Measurements from ENCODE around the gene CBLC.

Gene CBLC

DNA sequence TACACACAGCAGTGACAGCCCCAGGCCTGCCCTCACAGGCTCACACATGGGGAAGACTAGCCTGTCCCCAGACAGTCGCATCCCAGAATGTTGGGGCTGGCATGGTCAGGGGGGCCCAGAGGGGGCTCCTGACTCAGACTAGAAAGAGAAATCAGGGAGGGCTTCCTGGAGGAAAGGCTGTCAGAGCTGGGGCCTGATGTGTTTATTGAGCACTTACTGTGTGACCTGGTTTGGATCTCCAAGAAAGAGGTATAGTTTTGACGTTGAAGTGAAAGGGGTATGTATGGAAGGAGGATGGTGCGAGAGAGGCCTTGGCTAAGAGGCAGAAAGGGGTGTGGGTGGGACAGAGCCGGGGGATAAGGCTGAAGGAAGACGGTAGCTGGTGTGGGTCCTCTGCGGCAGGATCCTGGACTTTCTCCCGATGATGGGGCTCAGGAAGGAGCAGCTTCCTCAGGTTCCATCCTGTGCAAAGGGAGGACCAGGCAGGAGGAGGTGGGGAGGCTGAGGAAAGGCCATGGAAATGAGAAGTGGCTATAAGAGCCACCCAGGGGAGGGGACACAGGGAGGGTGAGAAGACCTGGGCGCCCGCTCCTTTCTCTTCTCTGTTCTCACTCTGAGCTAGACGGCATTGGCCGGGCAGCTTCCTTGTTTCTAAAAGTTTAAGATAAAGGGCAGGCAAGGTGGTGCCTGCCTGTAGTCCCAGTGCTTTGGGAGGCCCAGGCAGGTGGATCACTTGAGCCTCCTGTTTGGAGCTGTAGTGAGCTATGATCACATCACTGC, 45.3 kb upstream of the CBLC start:
- Histone ChIP-seq H3K36me3 (no peaks in the 10 kb centered on the region), H3K27ac (no peak overlapping the region), H3K4me3 (ENCODE audit: low read depth, low read length) (no peak overlapping the region), H3K9me3 (ENCODE audit: severe bottlenecking) (no peaks in the 10 kb centered on the region), H3K27me3 (ENCODE audit: insufficient read depth, low read depth, severe bottlenecking) (no peaks in the 10 kb centered on the region)
- DNase-seq = no peak
- TF ChIP-seq, protein P1, sequence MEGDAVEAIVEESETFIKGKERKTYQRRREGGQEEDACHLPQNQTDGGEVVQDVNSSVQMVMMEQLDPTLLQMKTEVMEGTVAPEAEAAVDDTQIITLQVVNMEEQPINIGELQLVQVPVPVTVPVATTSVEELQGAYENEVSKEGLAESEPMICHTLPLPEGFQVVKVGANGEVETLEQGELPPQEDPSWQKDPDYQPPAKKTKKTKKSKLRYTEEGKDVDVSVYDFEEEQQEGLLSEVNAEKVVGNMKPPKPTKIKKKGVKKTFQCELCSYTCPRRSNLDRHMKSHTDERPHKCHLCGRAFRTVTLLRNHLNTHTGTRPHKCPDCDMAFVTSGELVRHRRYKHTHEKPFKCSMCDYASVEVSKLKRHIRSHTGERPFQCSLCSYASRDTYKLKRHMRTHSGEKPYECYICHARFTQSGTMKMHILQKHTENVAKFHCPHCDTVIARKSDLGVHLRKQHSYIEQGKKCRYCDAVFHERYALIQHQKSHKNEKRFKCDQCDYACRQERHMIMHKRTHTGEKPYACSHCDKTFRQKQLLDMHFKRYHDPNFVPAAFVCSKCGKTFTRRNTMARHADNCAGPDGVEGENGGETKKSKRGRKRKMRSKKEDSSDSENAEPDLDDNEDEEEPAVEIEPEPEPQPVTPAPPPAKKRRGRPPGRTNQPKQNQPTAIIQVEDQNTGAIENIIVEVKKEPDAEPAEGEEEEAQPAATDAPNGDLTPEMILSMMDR (IDR thresholded peaks at IDR 0.05; ENCODE audit: low read depth, low read length) = no peak

DNA sequence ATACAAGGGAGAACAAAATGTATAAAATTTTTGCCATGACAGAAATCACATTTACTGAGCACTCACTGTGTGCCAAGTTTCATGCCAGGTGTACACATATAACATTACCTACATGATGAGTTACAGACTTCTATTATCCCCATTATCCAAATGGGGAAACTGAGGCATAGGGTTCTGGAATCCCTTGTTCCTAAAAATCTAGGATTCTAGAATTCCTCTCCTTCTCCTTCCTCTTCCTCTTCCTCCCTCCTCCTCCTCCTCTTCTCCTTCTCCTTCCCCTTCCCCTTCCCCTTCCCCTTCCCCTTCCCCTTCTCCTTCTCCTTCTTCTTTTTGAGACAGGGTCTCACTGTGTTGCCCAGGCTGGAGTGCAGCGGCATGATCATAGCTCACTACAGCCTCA, 43.3 kb upstream of the CBLC start:
- TF ChIP-seq, protein P1 (IDR thresholded peaks at IDR 0.05; ENCODE audit: low read depth, low read length) = no peak
- H3K27ac ChIP-seq = no peak overlapping the region

DNA sequence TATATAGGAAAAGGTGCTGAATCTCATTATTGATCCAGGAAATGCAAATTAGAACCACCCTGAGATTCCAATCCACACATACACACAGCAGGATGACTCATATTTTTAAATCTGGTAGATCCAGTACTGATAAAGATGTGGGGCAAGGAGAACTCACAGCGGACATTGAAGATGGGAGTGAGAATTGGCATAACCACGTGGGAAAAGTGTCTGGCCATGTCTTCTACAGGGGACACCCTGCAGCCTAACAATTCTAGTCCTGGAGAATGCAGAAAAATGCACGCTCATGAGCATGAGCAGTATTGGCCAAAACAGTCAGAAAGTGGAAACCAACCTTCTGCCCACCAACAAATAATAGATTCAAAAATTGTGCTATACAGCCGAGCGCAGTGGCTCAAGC, 42.7 kb upstream of the CBLC start:
- TF ChIP-seq, protein P1 (IDR thresholded peaks at IDR 0.05; ENCODE audit: low read depth, low read length) = no peak

More for the DNA sequence above, 43.3 kb upstream of the CBLC start:
- no peaks in the 10 kb centered on the region for H3K36me3 ChIP-seq
- no peak overlapping the region for H3K4me3 ChIP-seq (ENCODE audit: low read depth, low read length)
- no peak for DNase-seq
- no peaks in the 10 kb centered on the region for H3K27me3 ChIP-seq (ENCODE audit: insufficient read depth, low read depth, severe bottlenecking)
- H3K9me3 ChIP-seq (ENCODE audit: severe bottlenecking) = no peaks in the 10 kb centered on the region

DNA sequence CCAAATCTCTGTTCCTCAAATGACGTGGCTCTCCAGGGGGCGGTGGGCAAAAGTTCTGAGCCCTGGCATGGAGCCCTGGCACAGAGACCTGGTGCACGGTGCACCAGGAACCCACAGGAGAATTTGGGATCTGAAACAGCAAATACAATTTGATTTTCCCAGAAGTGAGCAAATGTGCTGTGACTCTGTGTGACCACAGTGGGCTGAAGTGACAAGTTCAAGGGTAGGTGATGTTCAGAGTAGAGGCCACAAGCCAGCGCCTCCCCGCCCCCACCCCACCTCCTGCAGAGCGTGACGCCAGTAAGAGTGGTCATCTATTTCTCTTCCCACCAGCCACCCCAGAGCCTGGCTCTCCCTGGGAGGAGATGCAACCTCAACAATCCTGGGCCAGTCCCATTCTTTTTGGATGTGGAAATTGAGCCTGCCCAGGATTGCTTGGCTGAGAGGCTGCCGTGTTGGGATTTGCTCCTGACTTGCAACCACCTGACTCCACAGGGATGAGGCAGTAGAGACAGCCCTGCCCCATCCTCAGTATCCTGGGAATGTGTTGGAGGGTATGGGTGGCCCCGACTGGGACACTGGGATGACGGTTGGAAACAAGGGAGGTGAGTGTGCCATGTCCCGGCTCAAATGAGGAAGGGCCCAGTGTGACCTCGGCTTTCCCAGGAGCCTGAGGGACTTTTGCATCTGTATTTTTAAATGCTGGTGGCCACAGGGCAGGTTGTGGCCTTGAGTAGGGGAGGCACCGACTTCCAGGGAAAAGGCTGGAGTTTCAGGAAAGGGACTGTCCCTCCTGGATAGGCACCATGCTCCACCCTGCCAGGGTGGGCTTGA, 40.2 kb upstream of the CBLC start:
- DNase-seq = no peak
- Histone ChIP-seq H3K4me3 (ENCODE audit: low read depth, low read length) (no peak overlapping the region), H3K27me3 (ENCODE audit: insufficient read depth, low read depth, severe bottlenecking) (no peaks in the 10 kb centered on the region), H3K36me3 (no peaks in the 10 kb centered on the region), H3K27ac (no peak overlapping the region), H3K9me3 (ENCODE audit: severe bottlenecking) (no peaks in the 10 kb centered on the region)
- TF ChIP-seq, protein P1 (IDR thresholded peaks at IDR 0.05; ENCODE audit: low read depth, low read length) = no peak

More for the DNA sequence above, 42.7 kb upstream of the CBLC start:
- Histone ChIP-seq H3K4me3 (ENCODE audit: low read depth, low read length) (no peak overlapping the region), H3K36me3 (no peaks in the 10 kb centered on the region), H3K9me3 (ENCODE audit: severe bottlenecking) (no peaks in the 10 kb centered on the region), H3K27ac (no peak overlapping the region), H3K27me3 (ENCODE audit: insufficient read depth, low read depth, severe bottlenecking) (no peaks in the 10 kb centered on the region)
- DNase-seq = no peak

DNA sequence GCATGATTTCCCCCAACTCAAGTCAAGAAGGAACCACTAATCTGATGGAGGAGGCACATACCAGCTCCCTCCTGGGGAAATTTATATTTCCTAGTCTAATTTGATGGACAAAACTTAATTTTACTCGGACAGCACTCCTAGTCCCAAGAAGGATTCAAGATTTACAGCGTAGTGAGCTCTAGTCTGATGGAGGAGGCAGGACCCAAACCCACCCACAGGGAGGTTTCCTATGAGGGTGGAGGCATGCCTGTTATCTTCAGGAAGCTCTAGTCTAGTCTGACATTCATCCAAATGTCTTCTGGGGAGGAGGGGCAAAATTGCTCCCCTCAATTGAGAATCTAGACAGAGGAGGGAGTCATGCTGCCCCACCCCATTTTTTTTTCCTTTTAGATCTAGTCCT, 39.6 kb upstream of the CBLC start:
- no peaks in the 10 kb centered on the region for H3K9me3 ChIP-seq (ENCODE audit: severe bottlenecking)
- H3K27ac ChIP-seq = no peak overlapping the region
- no peaks in the 10 kb centered on the region for H3K36me3 ChIP-seq
- no peaks in the 10 kb centered on the region for H3K27me3 ChIP-seq (ENCODE audit: insufficient read depth, low read depth, severe bottlenecking)
- DNase-seq = no peak
- no peak overlapping the region for H3K4me3 ChIP-seq (ENCODE audit: low read depth, low read length)
- TF ChIP-seq, protein P1 (IDR thresholded peaks at IDR 0.05; ENCODE audit: low read depth, low read length) = no peak
